ENCODE measurements around the gene C6orf15.

The C6orf15 gene

DNA sequence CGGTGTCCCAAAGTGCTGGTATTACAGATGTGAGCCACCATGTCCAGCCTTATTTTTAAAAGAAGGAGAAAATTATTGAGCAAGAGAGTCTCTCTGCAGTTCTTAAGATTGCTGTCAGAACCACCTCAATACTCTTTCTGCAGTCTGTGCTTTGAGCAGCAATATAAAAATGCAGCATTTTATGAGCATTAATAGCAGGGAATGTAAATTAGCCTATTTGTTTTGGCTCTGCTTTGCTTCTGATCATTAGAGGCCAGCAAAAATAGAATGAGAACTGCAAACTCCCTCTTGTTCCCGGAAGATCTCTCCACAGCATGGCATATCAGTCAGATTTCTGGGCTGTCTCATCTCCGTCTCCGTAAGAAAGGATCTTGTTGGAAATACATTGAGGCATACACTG, 35.8 kb downstream of the C6orf15 start:
- H3K9ac ChIP-seq (ENCODE audit: low read length): no peak overlapping the region
- H3K9me2 ChIP-seq (replicated peaks; ENCODE audit: insufficient read depth, low read length): no peaks in the 10 kb centered on the region
- TF ChIP-seq EZH2phosphoT487 (IDR thresholded peaks at IDR 0.05; ENCODE audit: low read length) (no peak), EZH2 (optimal IDR thresholded peaks at IDR 0.05; ENCODE audit: low read depth, low read length) (no peak)
- TF ChIP-seq, protein P1, sequence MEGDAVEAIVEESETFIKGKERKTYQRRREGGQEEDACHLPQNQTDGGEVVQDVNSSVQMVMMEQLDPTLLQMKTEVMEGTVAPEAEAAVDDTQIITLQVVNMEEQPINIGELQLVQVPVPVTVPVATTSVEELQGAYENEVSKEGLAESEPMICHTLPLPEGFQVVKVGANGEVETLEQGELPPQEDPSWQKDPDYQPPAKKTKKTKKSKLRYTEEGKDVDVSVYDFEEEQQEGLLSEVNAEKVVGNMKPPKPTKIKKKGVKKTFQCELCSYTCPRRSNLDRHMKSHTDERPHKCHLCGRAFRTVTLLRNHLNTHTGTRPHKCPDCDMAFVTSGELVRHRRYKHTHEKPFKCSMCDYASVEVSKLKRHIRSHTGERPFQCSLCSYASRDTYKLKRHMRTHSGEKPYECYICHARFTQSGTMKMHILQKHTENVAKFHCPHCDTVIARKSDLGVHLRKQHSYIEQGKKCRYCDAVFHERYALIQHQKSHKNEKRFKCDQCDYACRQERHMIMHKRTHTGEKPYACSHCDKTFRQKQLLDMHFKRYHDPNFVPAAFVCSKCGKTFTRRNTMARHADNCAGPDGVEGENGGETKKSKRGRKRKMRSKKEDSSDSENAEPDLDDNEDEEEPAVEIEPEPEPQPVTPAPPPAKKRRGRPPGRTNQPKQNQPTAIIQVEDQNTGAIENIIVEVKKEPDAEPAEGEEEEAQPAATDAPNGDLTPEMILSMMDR (IDR thresholded peaks at IDR 0.05; ENCODE audit: low read length): no peak
- H3K4me1 ChIP-seq (ENCODE audit: low read length): no peaks in the 10 kb centered on the region
- H3K4me2 ChIP-seq (ENCODE audit: low read depth, low read length): no peak overlapping the region
- no peaks in the 10 kb centered on the region for H3K27me3 ChIP-seq (replicated peaks; ENCODE audit: insufficient read depth, low read length)
- H3K9me3 ChIP-seq (replicated peaks; ENCODE audit: insufficient read depth, low read length): no peaks in the 10 kb centered on the region
- no peaks in the 10 kb centered on the region for H3K79me2 ChIP-seq (ENCODE audit: low read length)
- no peaks in the 10 kb centered on the region for H3F3A ChIP-seq (ENCODE audit: insufficient read depth, low read length)
- no peak overlapping the region for H2AFZ ChIP-seq (ENCODE audit: low read length)
- H4K20me1 ChIP-seq (ENCODE audit: insufficient read depth, low read length): no peaks in the 10 kb centered on the region
- H3K27ac ChIP-seq (ENCODE audit: low read length): no peak overlapping the region
- no peaks in the 10 kb centered on the region for H3K36me3 ChIP-seq (replicated peaks; ENCODE audit: insufficient read depth, low read length)
- DNase-seq: no peak
- no peak overlapping the region for H3K4me3 ChIP-seq (ENCODE audit: low read length)

GRCh38 chr6:31075528-31075927, 36.8 kb downstream of the C6orf15 start:
- H3K79me2 ChIP-seq (ENCODE audit: low read length): no peaks in the 10 kb centered on the region
- H3K36me3 ChIP-seq (replicated peaks; ENCODE audit: insufficient read depth, low read length): no peaks in the 10 kb centered on the region
- no peaks in the 10 kb centered on the region for H3K9me3 ChIP-seq (replicated peaks; ENCODE audit: insufficient read depth, low read length)
- H3K4me2 ChIP-seq (ENCODE audit: low read depth, low read length): no peak overlapping the region
- H3K4me3 ChIP-seq (ENCODE audit: low read length): no peak overlapping the region
- H3K27me3 ChIP-seq (replicated peaks; ENCODE audit: insufficient read depth, low read length): no peaks in the 10 kb centered on the region
- H3K27ac ChIP-seq (ENCODE audit: low read length): no peak overlapping the region
- no peaks in the 10 kb centered on the region for H3F3A ChIP-seq (ENCODE audit: insufficient read depth, low read length)
- H4K20me1 ChIP-seq (ENCODE audit: insufficient read depth, low read length): no peaks in the 10 kb centered on the region
- DNase-seq: no peak
- H3K9me2 ChIP-seq (replicated peaks; ENCODE audit: insufficient read depth, low read length): no peaks in the 10 kb centered on the region
- no peak for TF ChIP-seq EZH2phosphoT487 (IDR thresholded peaks at IDR 0.05; ENCODE audit: low read length)
- no peak for TF ChIP-seq EZH2 (optimal IDR thresholded peaks at IDR 0.05; ENCODE audit: low read depth, low read length)
- no peaks in the 10 kb centered on the region for H3K4me1 ChIP-seq (ENCODE audit: low read length)
- no peak overlapping the region for H3K9ac ChIP-seq (ENCODE audit: low read length)
- no peak overlapping the region for H2AFZ ChIP-seq (ENCODE audit: low read length)

GRCh38 chr6:31074401-31074800, 38.0 kb downstream of the C6orf15 start:
- Histone ChIP-seq H3K4me2 (ENCODE audit: low read depth, low read length) (no peak overlapping the region), H3K79me2 (ENCODE audit: low read length) (no peaks in the 10 kb centered on the region), H3K9ac (ENCODE audit: low read length) (no peak overlapping the region), H3K27ac (ENCODE audit: low read length) (no peak overlapping the region), H3K9me3 (replicated peaks; ENCODE audit: insufficient read depth, low read length) (no peaks in the 10 kb centered on the region), H3K27me3 (replicated peaks; ENCODE audit: insufficient read depth, low read length) (no peaks in the 10 kb centered on the region), H3K4me1 (ENCODE audit: low read length) (no peaks in the 10 kb centered on the region), H3K36me3 (replicated peaks; ENCODE audit: insufficient read depth, low read length) (no peaks in the 10 kb centered on the region), H3K4me3 (ENCODE audit: low read length) (no peak overlapping the region), H3F3A (ENCODE audit: insufficient read depth, low read length) (no peaks in the 10 kb centered on the region), H2AFZ (ENCODE audit: low read length) (no peak overlapping the region), H3K9me2 (replicated peaks; ENCODE audit: insufficient read depth, low read length) (no peaks in the 10 kb centered on the region), H4K20me1 (ENCODE audit: insufficient read depth, low read length) (no peaks in the 10 kb centered on the region)
- DNase-seq: no peak
- no peak for TF ChIP-seq EZH2 (optimal IDR thresholded peaks at IDR 0.05; ENCODE audit: low read depth, low read length)
- TF ChIP-seq, protein P1 (IDR thresholded peaks at IDR 0.05; ENCODE audit: low read length): no peak
- TF ChIP-seq EZH2phosphoT487 (IDR thresholded peaks at IDR 0.05; ENCODE audit: low read length): no peak

- H2AFZ ChIP-seq (ENCODE audit: low read length): no peak overlapping the region
These were observed 41.6 kb downstream of the C6orf15 start for GRCh38 chr6:31070711-31071197.

More at GRCh38 chr6:31070711-31071197, 41.6 kb downstream of the C6orf15 start:
- Histone ChIP-seq H3K36me3 (replicated peaks; ENCODE audit: insufficient read depth, low read length) (no peaks in the 10 kb centered on the region), H3K4me1 (ENCODE audit: low read length) (no peaks in the 10 kb centered on the region), H3K9me3 (replicated peaks; ENCODE audit: insufficient read depth, low read length) (no peaks in the 10 kb centered on the region), H3K27me3 (replicated peaks; ENCODE audit: insufficient read depth, low read length) (no peaks in the 10 kb centered on the region; the same call in 1 of the 2 replicates), H3K27ac (ENCODE audit: low read length) (no peak overlapping the region), H3K9ac (ENCODE audit: low read length) (no peak overlapping the region), H3K4me2 (ENCODE audit: low read depth, low read length) (no peak overlapping the region), H3K9me2 (replicated peaks; ENCODE audit: insufficient read depth, low read length) (no peaks in the 10 kb centered on the region), H3F3A (ENCODE audit: insufficient read depth, low read length) (no peaks in the 10 kb centered on the region), H3K4me3 (ENCODE audit: low read length) (no peak overlapping the region), H4K20me1 (ENCODE audit: insufficient read depth, low read length) (no peaks in the 10 kb centered on the region), H3K79me2 (ENCODE audit: low read length) (no peaks in the 10 kb centered on the region)
- TF ChIP-seq EZH2phosphoT487 (IDR thresholded peaks at IDR 0.05; ENCODE audit: low read length) (no peak), EZH2 (optimal IDR thresholded peaks at IDR 0.05; ENCODE audit: low read depth, low read length) (no peak)
- TF ChIP-seq, protein P1 (IDR thresholded peaks at IDR 0.05; ENCODE audit: low read length): peak; percentile 28; the same call in 1 of the 2 replicates
- no peak for DNase-seq

All from MM.1S (cell line).